ENCODE data around the gene GALR2.

The GALR2 gene

DNA sequence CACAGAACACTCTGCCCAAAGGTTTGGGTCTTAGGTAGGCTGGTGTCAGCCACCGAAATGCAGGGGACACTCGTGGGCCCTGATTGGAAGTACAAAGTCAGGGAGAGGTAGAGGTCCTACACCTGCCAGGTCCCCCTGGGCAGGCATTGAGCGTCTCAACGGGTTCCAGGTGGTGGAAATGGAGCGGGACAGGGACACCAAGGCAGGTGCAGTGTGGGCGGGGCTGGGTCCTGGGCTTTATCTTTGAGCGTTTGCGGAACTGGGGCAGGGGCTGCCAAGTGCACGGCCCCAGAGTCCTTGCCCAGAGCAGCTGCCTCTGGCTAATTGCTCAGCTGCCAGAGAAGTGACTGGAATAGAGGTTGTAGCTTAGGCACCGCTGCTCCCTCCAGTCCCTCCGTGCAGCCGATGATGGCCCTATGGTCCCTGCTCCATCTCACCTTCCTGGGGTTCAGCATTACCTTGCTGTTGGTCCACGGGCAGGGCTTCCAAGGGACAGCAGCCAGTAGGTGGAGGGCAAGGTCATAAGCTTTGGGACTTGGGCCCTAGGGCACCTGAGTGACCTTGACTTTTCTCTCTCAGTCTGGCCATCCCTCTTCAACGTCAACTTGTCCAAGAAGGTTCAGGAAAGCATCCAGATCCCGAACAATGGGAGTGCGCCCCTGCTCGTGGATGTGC is 4.4 kb downstream of the GALR2 start, which contains the start of gene ZACN:
Gene ZACN, plus strand, starts transcription at position 323 of the 675 bp plus-strand sequence. Its CDS starts 83 bp downstream, at position 406.
- no peak within 1 kb of the TSS for H3K4me3 ChIP-seq (ENCODE audit: low read depth, low read length)
- no peak for DNase-seq (ENCODE audit: low read depth)
- TF ChIP-seq, protein P1, sequence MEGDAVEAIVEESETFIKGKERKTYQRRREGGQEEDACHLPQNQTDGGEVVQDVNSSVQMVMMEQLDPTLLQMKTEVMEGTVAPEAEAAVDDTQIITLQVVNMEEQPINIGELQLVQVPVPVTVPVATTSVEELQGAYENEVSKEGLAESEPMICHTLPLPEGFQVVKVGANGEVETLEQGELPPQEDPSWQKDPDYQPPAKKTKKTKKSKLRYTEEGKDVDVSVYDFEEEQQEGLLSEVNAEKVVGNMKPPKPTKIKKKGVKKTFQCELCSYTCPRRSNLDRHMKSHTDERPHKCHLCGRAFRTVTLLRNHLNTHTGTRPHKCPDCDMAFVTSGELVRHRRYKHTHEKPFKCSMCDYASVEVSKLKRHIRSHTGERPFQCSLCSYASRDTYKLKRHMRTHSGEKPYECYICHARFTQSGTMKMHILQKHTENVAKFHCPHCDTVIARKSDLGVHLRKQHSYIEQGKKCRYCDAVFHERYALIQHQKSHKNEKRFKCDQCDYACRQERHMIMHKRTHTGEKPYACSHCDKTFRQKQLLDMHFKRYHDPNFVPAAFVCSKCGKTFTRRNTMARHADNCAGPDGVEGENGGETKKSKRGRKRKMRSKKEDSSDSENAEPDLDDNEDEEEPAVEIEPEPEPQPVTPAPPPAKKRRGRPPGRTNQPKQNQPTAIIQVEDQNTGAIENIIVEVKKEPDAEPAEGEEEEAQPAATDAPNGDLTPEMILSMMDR (conservative IDR thresholded peaks at IDR 0.05; ENCODE audit: low read depth, low read length), result no peak

DNA sequence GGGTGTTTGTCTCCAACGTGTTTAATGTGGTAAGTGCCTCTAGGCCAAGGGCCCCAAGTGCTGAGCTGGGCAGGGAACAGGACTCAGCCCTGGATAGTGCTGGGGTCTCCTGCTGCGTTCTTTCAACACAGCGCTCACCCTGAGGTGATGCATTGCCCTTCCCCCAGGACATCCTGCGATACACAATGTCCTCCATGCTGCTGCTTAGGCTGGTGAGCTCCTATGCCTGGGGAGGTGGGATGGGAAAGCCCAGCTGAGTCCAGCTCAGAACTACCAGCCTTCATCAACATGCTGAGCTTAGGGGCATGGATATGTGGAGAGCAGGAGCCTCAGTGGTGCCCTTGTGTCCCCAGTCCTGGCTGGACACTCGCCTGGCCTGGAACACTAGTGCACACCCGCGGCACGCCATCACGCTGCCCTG is 5.0 kb downstream of the GALR2 start:
- no peak overlapping the region for H3K4me3 ChIP-seq (ENCODE audit: low read depth, low read length)
- TF ChIP-seq, protein P1 (conservative IDR thresholded peaks at IDR 0.05; ENCODE audit: low read depth, low read length), result no peak

DNA sequence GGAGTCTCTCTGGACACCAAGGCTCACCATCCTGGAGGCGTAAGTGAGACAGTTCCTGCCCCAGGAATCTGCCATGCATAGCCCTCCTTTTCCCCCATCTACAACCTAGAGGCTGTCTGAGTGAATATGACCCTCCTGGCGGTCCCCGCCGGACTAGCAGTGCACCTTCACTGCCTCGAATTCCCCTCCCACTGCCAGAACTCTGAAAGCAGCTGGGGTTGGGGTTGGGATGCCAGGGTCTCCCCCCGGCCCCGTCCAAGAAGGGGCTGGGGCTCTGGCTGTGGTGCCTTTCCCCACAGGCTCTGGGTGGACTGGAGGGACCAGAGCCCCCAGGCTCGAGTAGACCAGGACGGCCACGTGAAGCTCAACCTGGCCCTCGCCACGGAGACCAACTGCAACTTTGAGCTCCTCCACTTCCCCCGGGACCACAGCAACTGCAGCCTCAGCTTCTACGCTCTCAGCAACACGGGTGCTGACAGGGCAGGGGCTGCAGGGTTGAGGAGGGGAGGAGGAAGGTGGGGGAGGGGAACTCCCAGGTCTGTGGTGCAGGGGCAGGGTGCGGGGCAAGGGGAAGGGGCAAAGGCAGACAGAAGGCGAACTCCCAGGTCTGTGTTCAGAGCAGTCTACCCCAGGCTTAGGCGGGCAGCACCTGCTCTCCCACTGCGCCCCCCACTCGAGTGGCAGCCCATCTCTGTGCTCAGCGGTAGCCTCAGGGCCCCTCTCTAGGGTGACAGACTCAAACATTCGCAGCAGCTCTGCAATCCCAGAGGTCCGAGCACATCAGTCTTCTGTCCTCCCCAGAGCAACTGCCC is 5.6 kb downstream of the GALR2 start:
- TF ChIP-seq, protein P1 (conservative IDR thresholded peaks at IDR 0.05; ENCODE audit: low read depth, low read length), result peak; percentile 28
- DNase-seq (ENCODE audit: low read depth), result no peak
- H3K4me3 ChIP-seq (ENCODE audit: low read depth, low read length), result no peak overlapping the region

More for the DNA sequence above, 5.0 kb downstream of the GALR2 start:
- peak; percentile 32 for DNase-seq (ENCODE audit: low read depth)

DNA sequence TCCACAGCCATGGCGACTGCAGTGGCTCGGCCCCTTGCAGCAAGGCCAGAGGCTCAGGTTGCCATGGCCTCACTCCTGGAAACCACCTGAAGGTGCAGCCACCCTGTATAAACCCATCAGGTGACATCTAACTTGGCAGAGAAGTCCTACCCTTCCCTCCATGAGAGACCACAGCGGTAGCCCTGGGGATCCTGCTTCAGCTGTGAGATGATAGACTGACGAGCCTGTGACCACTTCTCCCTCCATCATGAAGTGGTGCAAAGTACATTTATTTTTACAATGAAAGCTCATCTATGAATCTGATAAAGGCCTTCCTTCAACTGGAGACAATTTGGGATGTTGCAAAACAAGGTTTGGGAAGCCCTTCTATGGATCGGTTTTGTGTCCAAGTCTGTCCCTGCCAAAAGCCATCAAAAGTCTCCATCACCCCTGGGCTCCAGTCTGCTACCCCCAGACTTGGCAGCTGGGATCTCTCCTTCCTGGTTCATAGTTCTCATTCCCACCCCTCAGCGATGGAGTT is 6.2 kb downstream of the GALR2 start:
- H3K4me3 ChIP-seq (ENCODE audit: low read depth, low read length), result no peak overlapping the region
- no peak for DNase-seq (ENCODE audit: low read depth)
- TF ChIP-seq, protein P1 (conservative IDR thresholded peaks at IDR 0.05; ENCODE audit: low read depth, low read length), result no peak

DNA sequence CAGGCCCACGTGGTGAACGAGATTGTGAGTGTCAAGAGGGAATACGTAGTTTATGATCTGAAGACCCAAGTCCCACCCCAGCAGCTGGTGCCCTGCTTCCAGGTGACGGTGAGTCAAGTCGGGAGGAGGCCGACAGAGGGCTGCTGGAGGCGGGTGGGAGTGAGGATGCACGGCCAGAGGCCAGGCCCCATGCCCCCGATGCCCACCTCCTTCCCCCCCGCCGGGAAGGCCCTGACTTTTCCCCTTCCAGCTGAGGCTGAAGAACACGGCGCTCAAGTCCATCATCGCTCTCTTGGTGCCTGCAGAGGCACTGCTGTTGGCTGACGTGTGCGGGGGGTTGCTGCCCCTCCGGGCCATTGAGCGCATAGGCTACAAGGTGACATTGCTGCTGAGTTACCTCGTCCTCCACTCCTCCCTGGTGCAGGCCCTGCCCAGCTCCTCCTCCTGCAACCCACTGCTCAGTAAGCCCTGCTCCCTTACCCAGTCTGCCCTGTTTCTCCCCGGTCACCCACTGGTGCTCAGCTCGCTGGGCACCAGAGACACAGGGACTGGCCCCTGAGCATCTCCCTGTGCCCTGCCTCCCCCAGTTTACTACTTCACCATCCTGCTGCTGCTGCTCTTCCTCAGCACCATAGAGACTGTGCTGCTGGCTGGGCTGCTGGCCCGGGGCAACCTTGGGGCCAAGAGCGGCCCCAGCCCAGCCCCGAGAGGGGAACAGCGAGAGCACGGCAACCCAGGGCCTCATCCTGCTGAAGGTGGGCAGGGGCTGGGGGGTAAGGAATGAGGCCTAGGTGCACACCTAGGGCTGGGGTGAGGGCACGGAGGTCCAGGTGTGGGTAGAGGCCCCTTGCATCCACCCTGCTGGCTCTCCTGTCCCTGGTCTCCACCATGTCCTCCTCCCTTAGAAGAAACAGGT is 7.0 kb downstream of the GALR2 start:
- TF ChIP-seq, protein P1 (conservative IDR thresholded peaks at IDR 0.05; ENCODE audit: low read depth, low read length), result no peak
- no peak for DNase-seq (ENCODE audit: low read depth)
- H3K4me3 ChIP-seq (ENCODE audit: low read depth, low read length), result no peak overlapping the region
